ENCODE results near the gene CNTN5. TPM values are rescaled to one million over a fixed set of nuclear protein-coding genes. Genes with fewer than 3 reads are reported as not detected.

The CNTN5 gene
- total RNA-seq, 2 experiments from 2014 or later, result not detected

- ATAC-seq (ENCODE audit: poor library complexity) (no peak), DNase-seq (no peak)
- no peaks in the 10 kb centered on the region for H3K27me3 ChIP-seq (ENCODE audit: control insufficient read depth in 1 of 2, insufficient read depth in 2 of 2, low read length in 2 of 2)
- no peaks in the 10 kb centered on the region for H3K36me3 ChIP-seq (ENCODE audit: insufficient read depth, low read length)
- Mint-ChIP-seq H3K9me3 (peaks cover 8% of the 10 kb centered on the region), H3K27me3 (no peaks in the 10 kb centered on the region), H3K27ac (no peak overlapping the region), H3K36me3 (ENCODE audit: low read depth) (no peaks in the 10 kb centered on the region), H3K4me3 (no peak overlapping the region), H3K4me1 (ENCODE audit: low read depth) (no peaks in the 10 kb centered on the region)
- CTCF ChIA-PET, result no interaction called here
- no peak for TF ChIP-seq CTCF (IDR thresholded peaks at IDR 0.05)
- intact Hi-C loops (cut with DNase I, micrococcal nuclease), result no loop called here
- POLR2A ChIA-PET, result no interaction called here
- no peaks in the 10 kb centered on the region for H3K4me1 ChIP-seq (ENCODE audit: insufficient read depth, low read length)
- H3K9me3 ChIP-seq (ENCODE audit: control insufficient read depth in 1 of 2, insufficient read depth in 1 of 2, low read length in 2 of 2), result peaks cover 4 to 10% of the 10 kb centered on the region in 2 experiments
- H3K4me3 ChIP-seq (ENCODE audit: low read length), result no peak overlapping the region
- no peak overlapping the region for H3K27ac ChIP-seq (ENCODE audit: low read depth in 1 of 2, low read length in 2 of 2)
These were observed 880.4 kb downstream of the CNTN5 start for GRCh38 chr11:99901175-99901574.

GRCh38 chr11:99911116-99911515 is 890.4 kb downstream of the CNTN5 start:
- DNase-seq, result no peak
- Histone ChIP-seq H3K36me3 (ENCODE audit: insufficient read depth, low read length) (no peaks in the 10 kb centered on the region), H3K4me1 (ENCODE audit: insufficient read depth, low read length) (no peaks in the 10 kb centered on the region), H3K27me3 (ENCODE audit: control insufficient read depth in 1 of 2, insufficient read depth in 2 of 2, low read length in 2 of 2) (no peaks in the 10 kb centered on the region), H3K9me3 (ENCODE audit: control insufficient read depth in 1 of 2, insufficient read depth in 1 of 2, low read length in 2 of 2) (no peaks in the 10 kb centered on the region), H3K27ac (ENCODE audit: low read depth in 1 of 2, low read length in 2 of 2) (no peak overlapping the region), H3K4me3 (ENCODE audit: low read length) (no peak overlapping the region)
- Mint-ChIP-seq H3K9me3 (peaks cover 9% of the 10 kb centered on the region), H3K36me3 (ENCODE audit: low read depth) (no peaks in the 10 kb centered on the region), H3K4me1 (ENCODE audit: low read depth) (no peaks in the 10 kb centered on the region), H3K27me3 (no peaks in the 10 kb centered on the region), H3K27ac (no peak overlapping the region), H3K4me3 (no peak overlapping the region)
- TF ChIP-seq CTCF (IDR thresholded peaks at IDR 0.05), result no peak
- POLR2A ChIA-PET, result no interaction called here
- intact Hi-C loops (cut with DNase I, micrococcal nuclease), result no loop called here
- no peak for ATAC-seq (ENCODE audit: poor library complexity)
- CTCF ChIA-PET, result no interaction called here

- no peak for TF ChIP-seq CTCF (IDR thresholded peaks at IDR 0.05)
- Mint-ChIP-seq H3K27me3 (no peaks in the 10 kb centered on the region), H3K9me3 (peaks cover 24% of the 10 kb centered on the region), H3K27ac (no peak overlapping the region), H3K4me1 (ENCODE audit: low read depth) (no peaks in the 10 kb centered on the region), H3K4me3 (no peak overlapping the region), H3K36me3 (ENCODE audit: low read depth) (no peaks in the 10 kb centered on the region)
- Histone ChIP-seq H3K9me3 (ENCODE audit: control insufficient read depth in 1 of 2, insufficient read depth in 1 of 2, low read length in 2 of 2) (no peaks in the 10 kb centered on the region), H3K27me3 (ENCODE audit: control insufficient read depth in 1 of 2, insufficient read depth in 2 of 2, low read length in 2 of 2) (no peaks in the 10 kb centered on the region), H3K4me1 (ENCODE audit: insufficient read depth, low read length) (no peaks in the 10 kb centered on the region), H3K27ac (ENCODE audit: low read depth in 1 of 2, low read length in 2 of 2) (no peak overlapping the region), H3K36me3 (ENCODE audit: insufficient read depth, low read length) (no peaks in the 10 kb centered on the region), H3K4me3 (ENCODE audit: low read length) (no peak overlapping the region)
- POLR2A ChIA-PET, result no interaction called here
- intact Hi-C loops (cut with DNase I, micrococcal nuclease), result no loop called here
- DNase-seq, result no peak
- ATAC-seq (ENCODE audit: poor library complexity), result no peak
- CTCF ChIA-PET, result no interaction called here
These were observed 895.3 kb downstream of the CNTN5 start for GRCh38 chr11:99916078-99916477.

All from CD4-positive, alpha-beta T cell (primary cell).